ENCODE measurements around the gene COX4I1.

COX4I1 gene

DNA sequence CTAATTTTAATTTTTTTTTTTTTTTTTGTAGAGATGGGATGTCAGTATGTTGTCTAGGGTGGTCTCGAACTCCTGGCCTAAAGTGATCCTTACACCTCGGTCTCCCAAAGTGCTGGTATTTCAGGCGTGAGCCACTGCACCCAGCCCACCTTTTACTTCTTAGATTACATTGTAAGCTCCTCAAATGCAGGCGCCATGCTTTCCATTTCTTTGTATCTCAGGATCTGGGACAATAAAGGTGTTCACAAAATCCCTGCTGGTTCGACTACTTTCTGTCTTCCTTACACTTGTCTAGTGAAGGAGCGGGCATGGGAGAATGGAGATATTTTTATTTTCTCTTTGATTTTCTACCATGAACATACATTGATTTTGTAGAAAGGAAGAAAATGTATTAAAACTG, 25.4 kb upstream of the COX4I1 start:
- Histone ChIP-seq H3K9me3 (ENCODE audit: insufficient read depth, low read length) (no peaks in the 10 kb centered on the region), H3K4me2 (ENCODE audit: low read length) (no peak overlapping the region), H4K20me1 (ENCODE audit: insufficient read depth, low read length) (no peaks in the 10 kb centered on the region), H3K4me1 (ENCODE audit: low read length) (no peaks in the 10 kb centered on the region), H3K79me2 (ENCODE audit: low read length) (no peaks in the 10 kb centered on the region), H3K9ac (ENCODE audit: low read length) (no peak overlapping the region), H3K36me3 (replicated peaks; ENCODE audit: low read depth, low read length) (peaks cover 23% of the 10 kb centered on the region), H3K4me3 (ENCODE audit: low read length) (no peak overlapping the region), H3K27me3 (ENCODE audit: low read depth, low read length) (no peaks in the 10 kb centered on the region), H2AFZ (ENCODE audit: low read depth, low read length) (no peak overlapping the region), H3K27ac (ENCODE audit: low read length) (no peak overlapping the region)
- TF ChIP-seq EZH2phosphoT487 (IDR thresholded peaks at IDR 0.05; ENCODE audit: low read depth) (no peak), CTCF (IDR thresholded peaks at IDR 0.05; ENCODE audit: low read depth, low read length) (no peak)

- no peak overlapping the region for H2AFZ ChIP-seq (ENCODE audit: low read depth, low read length)
- peaks cover 28% of the 10 kb centered on the region for H3K36me3 ChIP-seq (replicated peaks; ENCODE audit: low read depth, low read length)
- H3K4me2 ChIP-seq (ENCODE audit: low read length), result no peak overlapping the region
- H3K4me3 ChIP-seq (ENCODE audit: low read length), result no peak overlapping the region
- no peaks in the 10 kb centered on the region for H4K20me1 ChIP-seq (ENCODE audit: insufficient read depth, low read length)
- no peaks in the 10 kb centered on the region for H3K4me1 ChIP-seq (ENCODE audit: low read length)
- H3K27me3 ChIP-seq (ENCODE audit: low read depth, low read length), result no peaks in the 10 kb centered on the region
- H3K9ac ChIP-seq (ENCODE audit: low read length), result no peak overlapping the region
- H3K27ac ChIP-seq (ENCODE audit: low read length), result no peak overlapping the region
- H3K79me2 ChIP-seq (ENCODE audit: low read length), result no peaks in the 10 kb centered on the region
- no peaks in the 10 kb centered on the region for H3K9me3 ChIP-seq (ENCODE audit: insufficient read depth, low read length)
- TF ChIP-seq EZH2phosphoT487 (IDR thresholded peaks at IDR 0.05; ENCODE audit: low read depth) (no peak), CTCF (IDR thresholded peaks at IDR 0.05; ENCODE audit: low read depth, low read length) (no peak)
Observed at GRCh38 chr16:85774811-85775210, 24.7 kb upstream of the COX4I1 start.

- H3K27me3 ChIP-seq (ENCODE audit: low read depth, low read length), result no peaks in the 10 kb centered on the region
- no peaks in the 10 kb centered on the region for H3K4me1 ChIP-seq (ENCODE audit: low read length)
- H3K4me3 ChIP-seq (ENCODE audit: low read length), result no peak overlapping the region
- H4K20me1 ChIP-seq (ENCODE audit: insufficient read depth, low read length), result 0 out of 2 replicates have a peak, but pooled peaks cover 3% of the 10 kb centered on the region
- no peak overlapping the region for H2AFZ ChIP-seq (ENCODE audit: low read depth, low read length)
- no peak overlapping the region for H3K4me2 ChIP-seq (ENCODE audit: low read length)
- no peaks in the 10 kb centered on the region for H3K9me3 ChIP-seq (ENCODE audit: insufficient read depth, low read length)
- TF ChIP-seq EZH2phosphoT487 (IDR thresholded peaks at IDR 0.05; ENCODE audit: low read depth) (no peak), CTCF (IDR thresholded peaks at IDR 0.05; ENCODE audit: low read depth, low read length) (no peak)
- H3K79me2 ChIP-seq (ENCODE audit: low read length), result no peaks in the 10 kb centered on the region
- H3K9ac ChIP-seq (ENCODE audit: low read length), result no peak overlapping the region
- peaks cover 43% of the 10 kb centered on the region for H3K36me3 ChIP-seq (replicated peaks; ENCODE audit: low read depth, low read length)
- no peak overlapping the region for H3K27ac ChIP-seq (ENCODE audit: low read length)
Observed at GRCh38 chr16:85777583-85778310, 21.7 kb upstream of the COX4I1 start.

GRCh38 chr16:85778873-85779272, 20.6 kb upstream of the COX4I1 start:
- peaks cover 43% of the 10 kb centered on the region for H3K36me3 ChIP-seq (replicated peaks; ENCODE audit: low read depth, low read length)
- no peaks in the 10 kb centered on the region for H3K27me3 ChIP-seq (ENCODE audit: low read depth, low read length)
- no peak overlapping the region for H3K27ac ChIP-seq (ENCODE audit: low read length)
- TF ChIP-seq EZH2phosphoT487 (IDR thresholded peaks at IDR 0.05; ENCODE audit: low read depth) (no peak), CTCF (IDR thresholded peaks at IDR 0.05; ENCODE audit: low read depth, low read length) (no peak)
- no peaks in the 10 kb centered on the region; the same call in 1 of the 2 replicates for H3K79me2 ChIP-seq (ENCODE audit: low read length)
- H3K9ac ChIP-seq (ENCODE audit: low read length), result no peak overlapping the region
- no peaks in the 10 kb centered on the region for H3K9me3 ChIP-seq (ENCODE audit: insufficient read depth, low read length)
- no peak overlapping the region for H3K4me2 ChIP-seq (ENCODE audit: low read length)
- 0 out of 2 replicates have a peak, but pooled peaks cover 4% of the 10 kb centered on the region for H4K20me1 ChIP-seq (ENCODE audit: insufficient read depth, low read length)
- no peak overlapping the region for H2AFZ ChIP-seq (ENCODE audit: low read depth, low read length)
- H3K4me1 ChIP-seq (ENCODE audit: low read length), result no peaks in the 10 kb centered on the region
- H3K4me3 ChIP-seq (ENCODE audit: low read length), result no peak overlapping the region
